Type B pancreatic cell (in vitro differentiated cells): Measurements from ENCODE around the gene UNC13B. TPM values are rescaled to one million over a fixed set of nuclear protein-coding genes. Genes with fewer than 3 reads are reported as not detected.

Experiments
- DNase-seq: peaks from one replicate; pipeline ENCODE4 v3.0.0; 2021; ENCODE audit warnings: mixed read lengths; ENCODE audit not compliant: unreplicated experiment; ENCODE audit errors: extremely low spot score
- H3K27ac Mint-ChIP-seq: 2 replicates; pipeline ENCODE4 v1.8.0; 2021; ENCODE audit warnings: mild to moderate bottlenecking, mixed read lengths
- H3K27me3 Mint-ChIP-seq: 2 replicates; pipeline ENCODE4 v1.8.0; 2021; ENCODE audit warnings: mixed read lengths
- H3K36me3 Mint-ChIP-seq: 2 replicates; pipeline ENCODE4 v1.8.0; 2021; ENCODE audit warnings: mixed read lengths
- H3K4me1 Mint-ChIP-seq: one replicate; pipeline ENCODE4 v1.8.0; 2021; ENCODE audit warnings: mixed read lengths; ENCODE audit not compliant: unreplicated experiment
- H3K4me3 Mint-ChIP-seq: 2 replicates; pipeline ENCODE4 v1.8.0; 2021; ENCODE audit warnings: mild to moderate bottlenecking, mixed read lengths
- H3K9me3 Mint-ChIP-seq: 2 replicates; pipeline ENCODE4 v1.8.0; 2021; ENCODE audit warnings: mixed read lengths
- total RNA-seq: library from RNA; stranded (reverse); gene quantifications from 2 replicates; pipeline ENCODE4 v1.2.1, GENCODE V29; 2021; ENCODE audit warnings: low replicate concordance
- TF ChIP-seq, protein P1 (sequence below): fragments of 200-600 bp; sonication (generic); conservative IDR thresholded peaks from 2 replicates; pipeline ENCODE4 v1.5.0; 2021; ENCODE audit warnings: antibody characterized with exemption, mild to moderate bottlenecking

Gene UNC13B
- total RNA-seq, 1 donor from 2014 or later = 48.9 TPM

DNA sequence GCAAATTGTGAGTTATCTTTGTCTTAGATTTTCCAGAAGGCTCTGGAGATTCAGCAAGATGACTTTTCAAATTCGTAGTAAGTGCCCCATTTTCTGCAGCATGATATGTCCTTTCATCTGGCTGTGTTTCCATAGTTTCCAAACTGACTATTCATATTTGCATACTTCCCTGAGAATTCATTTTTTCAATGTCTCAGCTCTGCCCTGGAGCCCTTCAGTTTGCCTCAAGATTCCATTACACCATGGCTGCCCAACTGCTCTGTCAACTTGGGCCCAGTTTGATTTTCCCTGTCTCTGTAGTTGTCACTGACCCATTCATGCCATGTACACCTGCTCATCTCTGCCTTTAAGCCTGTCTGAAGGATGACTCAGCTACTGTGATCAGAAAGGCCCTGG is 233.9 kb downstream of the UNC13B start:
- H3K27me3 Mint-ChIP-seq = no peaks in the 10 kb centered on the region
- H3K9me3 Mint-ChIP-seq = no peaks in the 10 kb centered on the region
- H3K27ac Mint-ChIP-seq = no peak overlapping the region
- H3K4me3 Mint-ChIP-seq = no peak overlapping the region
- peaks cover 4% of the 10 kb centered on the region for H3K4me1 Mint-ChIP-seq
- TF ChIP-seq, protein P1, sequence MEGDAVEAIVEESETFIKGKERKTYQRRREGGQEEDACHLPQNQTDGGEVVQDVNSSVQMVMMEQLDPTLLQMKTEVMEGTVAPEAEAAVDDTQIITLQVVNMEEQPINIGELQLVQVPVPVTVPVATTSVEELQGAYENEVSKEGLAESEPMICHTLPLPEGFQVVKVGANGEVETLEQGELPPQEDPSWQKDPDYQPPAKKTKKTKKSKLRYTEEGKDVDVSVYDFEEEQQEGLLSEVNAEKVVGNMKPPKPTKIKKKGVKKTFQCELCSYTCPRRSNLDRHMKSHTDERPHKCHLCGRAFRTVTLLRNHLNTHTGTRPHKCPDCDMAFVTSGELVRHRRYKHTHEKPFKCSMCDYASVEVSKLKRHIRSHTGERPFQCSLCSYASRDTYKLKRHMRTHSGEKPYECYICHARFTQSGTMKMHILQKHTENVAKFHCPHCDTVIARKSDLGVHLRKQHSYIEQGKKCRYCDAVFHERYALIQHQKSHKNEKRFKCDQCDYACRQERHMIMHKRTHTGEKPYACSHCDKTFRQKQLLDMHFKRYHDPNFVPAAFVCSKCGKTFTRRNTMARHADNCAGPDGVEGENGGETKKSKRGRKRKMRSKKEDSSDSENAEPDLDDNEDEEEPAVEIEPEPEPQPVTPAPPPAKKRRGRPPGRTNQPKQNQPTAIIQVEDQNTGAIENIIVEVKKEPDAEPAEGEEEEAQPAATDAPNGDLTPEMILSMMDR = no peak
- H3K36me3 Mint-ChIP-seq = peaks cover 28% of the 10 kb centered on the region
- no peak for DNase-seq

DNA sequence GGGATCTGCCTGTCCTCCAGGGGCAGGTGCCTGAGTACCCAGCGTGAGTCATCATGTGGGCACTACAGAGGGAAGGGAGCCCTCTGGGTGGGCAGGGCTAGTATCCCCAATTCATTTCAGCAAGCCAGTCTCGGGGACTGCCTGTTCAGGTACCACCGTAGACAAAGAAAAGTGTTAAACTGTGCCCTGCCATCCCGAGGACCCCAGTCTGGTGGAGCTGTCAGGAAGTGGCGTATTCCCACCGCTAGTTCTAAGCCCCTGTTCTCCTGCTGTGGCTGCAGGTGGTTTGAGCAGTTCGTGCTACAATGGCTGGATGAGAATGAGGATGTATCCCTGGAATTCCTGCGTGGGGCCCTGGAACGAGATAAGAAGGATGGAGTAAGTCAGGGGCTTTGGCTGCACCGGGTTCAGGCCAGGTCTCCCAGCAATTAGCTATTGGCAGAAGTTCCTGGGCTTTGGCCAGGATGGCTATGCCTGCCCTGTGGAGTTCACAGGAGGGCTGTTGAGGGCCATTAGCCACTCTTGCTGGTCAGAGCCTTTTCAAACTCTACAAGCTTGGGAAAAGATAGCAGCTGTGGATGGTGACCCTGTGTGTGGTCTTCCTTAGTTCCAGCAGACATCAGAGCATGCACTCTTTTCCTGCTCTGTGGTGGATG is 234.9 kb downstream of the UNC13B start:
- Mint-ChIP-seq H3K4me1 (peaks cover 4% of the 10 kb centered on the region), H3K27me3 (no peaks in the 10 kb centered on the region), H3K36me3 (peaks cover 24% of the 10 kb centered on the region), H3K27ac (no peak overlapping the region), H3K9me3 (no peaks in the 10 kb centered on the region), H3K4me3 (no peak overlapping the region)
- TF ChIP-seq, protein P1 = no peak
- peak; percentile 44 for DNase-seq

DNA sequence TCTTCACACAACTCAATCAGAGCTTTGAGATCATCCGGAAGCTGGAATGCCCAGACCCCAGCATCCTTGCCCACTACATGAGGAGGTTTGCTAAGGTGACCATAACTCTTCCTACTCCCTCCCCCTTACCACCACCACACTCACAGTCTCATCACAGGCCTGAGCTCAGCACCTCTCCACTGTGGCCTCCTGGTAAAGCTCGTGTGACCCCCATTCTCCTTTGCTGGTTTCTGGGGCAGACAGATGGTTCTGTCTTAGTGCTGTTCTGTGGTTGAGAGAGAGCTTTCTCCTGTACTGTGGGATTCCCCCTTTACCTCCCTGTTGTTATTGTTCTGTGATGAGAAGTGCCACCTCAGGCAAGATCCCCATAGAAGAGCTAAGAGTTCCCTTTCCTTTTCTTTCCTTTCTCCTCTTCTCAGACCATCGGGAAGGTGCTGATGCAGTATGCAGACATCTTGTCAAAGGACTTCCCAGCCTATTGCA is 235.4 kb downstream of the UNC13B start:
- Mint-ChIP-seq H3K27ac (no peak overlapping the region), H3K36me3 (peaks cover 27% of the 10 kb centered on the region), H3K9me3 (no peaks in the 10 kb centered on the region), H3K27me3 (no peaks in the 10 kb centered on the region), H3K4me1 (peaks cover under 1% of the 10 kb centered on the region), H3K4me3 (no peak overlapping the region)
- TF ChIP-seq, protein P1 = no peak
- peak; percentile 24 for DNase-seq

DNA sequence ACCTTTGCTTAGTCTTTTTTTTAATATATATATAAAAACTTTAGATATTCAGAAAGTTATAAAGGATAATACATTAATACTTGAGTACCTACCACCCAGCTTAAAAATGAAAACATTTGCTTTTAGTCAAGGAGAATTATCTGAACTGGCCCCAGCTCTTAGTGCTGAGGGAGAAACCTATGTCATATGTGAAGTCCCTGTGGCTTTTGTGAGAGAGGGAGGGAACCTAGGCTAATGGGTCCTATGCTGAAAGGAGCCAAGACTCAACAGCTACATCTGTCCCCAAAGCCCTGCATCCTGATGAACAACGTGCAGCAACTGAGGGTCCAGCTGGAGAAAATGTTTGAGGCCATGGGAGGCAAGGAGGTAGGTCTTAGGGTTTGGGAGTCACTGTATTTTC is 236.1 kb downstream of the UNC13B start:
- DNase-seq = no peak
- Mint-ChIP-seq H3K27ac (no peak overlapping the region), H3K27me3 (no peaks in the 10 kb centered on the region), H3K36me3 (peaks cover 27% of the 10 kb centered on the region), H3K4me3 (no peak overlapping the region), H3K9me3 (no peaks in the 10 kb centered on the region), H3K4me1 (no peaks in the 10 kb centered on the region)
- TF ChIP-seq, protein P1 = no peak

DNA sequence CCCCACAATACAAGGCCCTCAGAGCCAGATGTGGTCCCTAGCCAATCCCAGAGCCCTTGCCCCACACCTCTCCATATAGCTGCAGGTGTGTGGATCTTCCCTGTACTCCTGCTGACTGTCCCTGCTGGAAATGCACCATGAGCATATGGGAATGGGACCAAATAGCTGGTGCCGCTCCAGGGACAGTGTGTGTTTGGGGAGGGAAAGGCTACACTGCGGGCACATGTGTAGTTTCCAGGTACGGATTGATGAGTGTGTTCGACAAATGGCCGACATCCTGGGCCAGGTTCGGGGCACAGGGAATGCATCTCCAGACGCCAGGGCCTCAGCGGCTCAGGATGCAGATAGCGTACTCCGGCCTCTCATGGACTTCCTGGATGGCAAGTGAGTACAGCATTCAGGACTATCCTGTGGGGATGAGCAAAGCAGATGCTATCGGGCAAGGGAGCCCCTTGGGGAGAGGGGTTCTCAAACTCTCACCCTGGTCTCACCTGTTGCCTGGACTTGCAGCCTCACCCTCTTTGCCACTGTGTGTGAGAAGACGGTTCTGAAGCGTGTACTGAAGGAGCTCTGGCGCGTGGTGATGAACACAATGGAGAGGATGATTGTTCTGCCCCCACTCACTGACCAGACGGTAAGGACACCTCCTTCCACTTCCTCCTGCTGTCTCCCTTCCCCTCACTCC is 237.0 kb downstream of the UNC13B start:
- H3K36me3 Mint-ChIP-seq = peaks cover 25% of the 10 kb centered on the region

More for the DNA sequence above, 237.0 kb downstream of the UNC13B start:
- Mint-ChIP-seq H3K4me3 (no peak overlapping the region), H3K4me1 (no peaks in the 10 kb centered on the region), H3K9me3 (no peaks in the 10 kb centered on the region), H3K27me3 (no peaks in the 10 kb centered on the region), H3K27ac (no peak overlapping the region)
- TF ChIP-seq, protein P1 = no peak
- no peak for DNase-seq
